HCT116 (cell line): ENCODE measurements around the gene KAZN. TPM values are rescaled to one million over a fixed set of nuclear protein-coding genes. Genes with fewer than 3 reads are reported as not detected.

Experiments
- ATAC-seq: fragments of 200-7000 bp; cut with Tn5 transposase; 2 replicates; pipeline ENCODE4 v1.9.1; 2020; ENCODE audit warnings: mild to moderate bottlenecking, moderate library complexity
- BruUV-seq: library from RNA; stranded (reverse); fragments of 400-500 nt; replicated peaks from 2 replicates; lab custom pipeline; 2021; lab: Mats Ljungman, UMichigan
- CTCF ChIA-PET: fragments of 300-600 bp; sonication (Branson Sonifier 250); formaldehyde crosslinking; loops from one replicate; lab custom pipeline; 2021; ENCODE audit warnings: antibody characterized with exemption; lab: Charles Lee
- POLR2A ChIA-PET: fragments of 300-600, 350-600 bp; sonication (Branson Sonifier 250); formaldehyde crosslinking; loops from one replicate; lab custom pipeline; 2021; ENCODE audit warnings: antibody characterized with exemption; lab: Charles Lee
- RAD21 ChIA-PET, 2 experiments: fragments of 300-600 bp; sonication (Branson Sonifier 250); formaldehyde crosslinking; loops; one replicate each; lab custom pipeline; 2023; ENCODE audit warnings: low total read pairs in 2 of 2; ENCODE audit not compliant: uncharacterized antibody in 2 of 2, unreplicated experiment in 2 of 2, low non-redundant PET in 1 of 2; lab: Charles Lee
- DNase-seq: peaks from one replicate; pipeline ENCODE4 v3.0.0-alpha.2; 2010; ENCODE audit warnings: low read depth, low spot score
- H2AFZ ChIP-seq: fragments of 200-600 bp; shearing (Covaris generic), sonication (generic); 2 replicates; pipeline ENCODE4 v1.6.1; 2017; ENCODE audit warnings: low read depth, mixed run types, mixed read lengths, antibody characterized with exemption, low read length; ENCODE audit not compliant: poor library complexity, severe bottlenecking
- H3K27ac ChIP-seq: 2 replicates; pipeline ENCODE4 v1.5.1; 2012; ENCODE audit warnings: low read depth, low read length
- H3K27me3 ChIP-seq: fragments of 200-600 bp; sonication (generic); 2 replicates; pipeline ENCODE4 v1.6.1; 2016; ENCODE audit warnings: mixed run types, low read length, mixed read lengths; ENCODE audit not compliant: insufficient read depth
- H3K36me3 ChIP-seq, 2 experiments: fragments of 200-500 bp in 1 of 2; fragments of 200-600 bp in 1 of 2; sonication (Bioruptor generic) in 1 of 2; sonication (generic) in 1 of 2; 2 replicates each; pipeline versions ENCODE4 v1.5.1 to v1.6.1; 2014 to 2016; ENCODE audit warnings: low read length in 2 of 2, inconsistent platforms in 1 of 2, mixed read lengths in 1 of 2, mixed run types in 1 of 2; ENCODE audit not compliant: insufficient read depth in 2 of 2, control insufficient read depth in 1 of 2
- H3K4me1 ChIP-seq, 2 experiments: fragments of 200-600 bp in 1 of 2; sonication (generic) in 1 of 2; 2 replicates each; pipeline versions ENCODE4 v1.5.1 to v1.6.1; 2012 to 2017; ENCODE audit warnings: low read length in 2 of 2, inconsistent platforms in 1 of 2, mild to moderate bottlenecking in 1 of 2, mixed read lengths in 1 of 2, mixed run types in 1 of 2, moderate library complexity in 1 of 2; ENCODE audit not compliant: insufficient read depth in 2 of 2, control insufficient read depth in 1 of 2
- H3K4me2 ChIP-seq: fragments of 200-600 bp; sonication (generic); 2 replicates; pipeline ENCODE4 v1.6.1; 2017; ENCODE audit warnings: mixed run types, low read length, mixed read lengths
- H3K4me3 ChIP-seq, 2 experiments: fragments of 200-600 bp in 1 of 2; sonication (generic) in 1 of 2; replicated peaks in 1 of 2; 2 replicates each; pipeline ENCODE4 v1.5.1; 2011 to 2016; ENCODE audit warnings: low read length in 2 of 2, control low read depth in 1 of 2, low read depth in 1 of 2, mild to moderate bottlenecking in 1 of 2, mixed read lengths in 1 of 2, mixed run types in 1 of 2
- H3K79me2 ChIP-seq: fragments of 200-600 bp; sonication (generic); 2 replicates; pipeline ENCODE4 v1.6.1; 2017; ENCODE audit warnings: mild to moderate bottlenecking, mixed run types, low read length, moderate library complexity, mixed read lengths; ENCODE audit not compliant: insufficient read depth
- H3K9ac ChIP-seq: fragments of 200-600 bp; sonication (generic); 2 replicates; pipeline ENCODE4 v1.6.1; 2016; ENCODE audit warnings: low read length, mixed read lengths
- H3K9me2 ChIP-seq: fragments of 200-600 bp; sonication (generic), shearing (Covaris generic); 2 replicates; pipeline ENCODE4 v1.6.1; 2017; ENCODE audit warnings: mixed run types, mild to moderate bottlenecking, moderate library complexity; ENCODE audit not compliant: insufficient read depth
- H3K9me3 ChIP-seq, 2 experiments: fragments of 200-500 bp in 1 of 2; fragments of 200-600 bp in 1 of 2; sonication (Bioruptor generic) in 1 of 2; sonication (generic) in 1 of 2; 2 replicates each; pipeline ENCODE4 v1.6.1; 2014 to 2017; ENCODE audit warnings: low read length in 2 of 2, mixed read lengths in 2 of 2, inconsistent platforms in 1 of 2, low read depth in 1 of 2, mild to moderate bottlenecking in 1 of 2, mixed run types in 1 of 2, moderate library complexity in 1 of 2; ENCODE audit not compliant: control insufficient read depth in 1 of 2, insufficient read depth in 1 of 2
- H4K20me1 ChIP-seq: fragments of 200-600 bp; sonication (generic), shearing (Covaris generic); 2 replicates; pipeline ENCODE4 v1.6.1; 2017; ENCODE audit warnings: mixed run types, mild to moderate bottlenecking, moderate library complexity; ENCODE audit not compliant: insufficient read depth
- ATF3 ChIP-seq: IDR thresholded peaks from 2 replicates; pipeline ENCODE4 v1.6.1; 2012
- CBX3 ChIP-seq: IDR thresholded peaks from 2 replicates; pipeline ENCODE4 v1.6.1; 2012; ENCODE audit warnings: low read depth
- CEBPB ChIP-seq: IDR thresholded peaks from 2 replicates; pipeline ENCODE4 v1.6.1; 2012; ENCODE audit warnings: low read depth
- CTCF ChIP-seq, 3 experiments: fragments of 200-600 bp in 1 of 3; sonication (generic) in 1 of 3; IDR thresholded peaks in 2 of 3; conservative IDR thresholded peaks in 1 of 3; 2 replicates each; pipeline ENCODE4 v1.5.1; 2012 to 2017; ENCODE audit warnings: low read depth in 2 of 3, low read length in 2 of 3, antibody characterized with exemption in 1 of 3, borderline replicate concordance in 1 of 3, control low read depth in 1 of 3, mild to moderate bottlenecking in 1 of 3, mixed read lengths in 1 of 3, mixed run types in 1 of 3, moderate library complexity in 1 of 3; ENCODE audit not compliant: insufficient read depth in 1 of 3
- EGR1 ChIP-seq: IDR thresholded peaks from 2 replicates; pipeline ENCODE4 v1.6.1; 2012; ENCODE audit warnings: low read depth
- ELF1 ChIP-seq: IDR thresholded peaks from 2 replicates; pipeline ENCODE4 v1.6.1; 2012; ENCODE audit warnings: low read depth, borderline replicate concordance
- EZH2 ChIP-seq: fragments of 200-600 bp; sonication (generic); IDR thresholded peaks from 2 replicates; pipeline ENCODE4 v1.6.1; 2017; ENCODE audit warnings: antibody characterized with exemption, mixed run types
- EZH2phosphoT487 ChIP-seq: fragments of 200-600 bp; IDR thresholded peaks from 2 replicates; pipeline ENCODE4 v1.6.1; 2018; ENCODE audit warnings: antibody characterized with exemption, borderline replicate concordance
- FOSL1 ChIP-seq: IDR thresholded peaks from 2 replicates; pipeline ENCODE4 v1.6.1; 2012; ENCODE audit warnings: low read depth
- JUND ChIP-seq: IDR thresholded peaks from 2 replicates; pipeline ENCODE4 v1.6.1; 2012
- POLR2AphosphoS5 ChIP-seq: IDR thresholded peaks from 2 replicates; pipeline ENCODE4 v1.6.1; 2011; ENCODE audit warnings: mild to moderate bottlenecking, low read depth, low read length, moderate library complexity
- SRF ChIP-seq: IDR thresholded peaks from 2 replicates; pipeline ENCODE4 v1.6.1; 2012; ENCODE audit warnings: low read depth
- TCF7L2 ChIP-seq: IDR thresholded peaks from 2 replicates; pipeline ENCODE4 v1.7.0; 2011; ENCODE audit warnings: borderline replicate concordance, inconsistent platforms; ENCODE audit not compliant: insufficient read depth, insufficient read length; ENCODE audit errors: extremely low read depth
- YY1 ChIP-seq: IDR thresholded peaks from 2 replicates; pipeline ENCODE4 v1.6.1; 2011; ENCODE audit warnings: low read length, low read depth, moderate library complexity, mild to moderate bottlenecking; ENCODE audit not compliant: insufficient replicate concordance; ENCODE audit errors: extremely low read depth
- intact Hi-C: fragments of 100-400 bp; cut with micrococcal nuclease; formaldehyde crosslinking; loops from 2 replicates; pipeline ENCODE4 v1.10.0; 2022
- total RNA-seq: library from RNA; stranded (reverse); gene quantifications from one replicate; pipeline ENCODE4 v1.2.1, GENCODE V29; 2021; ENCODE audit not compliant: unreplicated experiment
- TF ChIP-seq, protein P1 (sequence below): IDR thresholded peaks from 2 replicates; pipeline ENCODE4 v1.6.1; 2012
- TF ChIP-seq, protein P2 (sequence below): IDR thresholded peaks from 2 replicates; pipeline ENCODE4 v1.6.1; 2011; ENCODE audit warnings: mild to moderate bottlenecking, low read length, moderate library complexity; ENCODE audit not compliant: insufficient replicate concordance; ENCODE audit errors: extremely low read depth

Gene KAZN
- total RNA-seq, 1 experiment from 2014 or later = 13.4 TPM

- no peak overlapping the region for H3K27ac ChIP-seq
- ChIA-PET RAD21 (no interaction called here), POLR2A (no interaction called here), CTCF (no interaction called here)
- intact Hi-C loops = loop anchor here (5.0 kb wide), 1 partner anchor 1128 kb away; no protein-coding TSS in a partner anchor
- no peaks in the 10 kb centered on the region for H4K20me1 ChIP-seq
- DNase-seq (no peak), ATAC-seq (no peak)
- H3K4me2 ChIP-seq = no peak overlapping the region
- peaks cover 7 to 10% of the 10 kb centered on the region in 2 experiments for H3K4me1 ChIP-seq
- H3K4me3 ChIP-seq = no peak overlapping the region
- no peaks in the 10 kb centered on the region for H3K79me2 ChIP-seq
- TF ChIP-seq POLR2AphosphoS5 (no peak), YY1 (no peak), ELF1 (no peak), EGR1 (no peak), FOSL1 (no peak), EZH2 (no peak), CTCF (IDR thresholded peaks at IDR 0.05 in 2 of 3, conservative IDR thresholded peaks at IDR 0.05 in 1 of 3; ENCODE audit: borderline replicate concordance in 1 of 3, insufficient read depth in 1 of 3, low read depth in 2 of 3, low read length in 2 of 3) (no peak), SRF (no peak), ATF3 (no peak), JUND (no peak), CEBPB (no peak), EZH2phosphoT487 (no peak), TCF7L2 (no peak), CBX3 (no peak)
- TF ChIP-seq, protein P1, sequence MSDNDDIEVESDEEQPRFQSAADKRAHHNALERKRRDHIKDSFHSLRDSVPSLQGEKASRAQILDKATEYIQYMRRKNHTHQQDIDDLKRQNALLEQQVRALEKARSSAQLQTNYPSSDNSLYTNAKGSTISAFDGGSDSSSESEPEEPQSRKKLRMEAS = no peak
- TF ChIP-seq, protein P2, sequence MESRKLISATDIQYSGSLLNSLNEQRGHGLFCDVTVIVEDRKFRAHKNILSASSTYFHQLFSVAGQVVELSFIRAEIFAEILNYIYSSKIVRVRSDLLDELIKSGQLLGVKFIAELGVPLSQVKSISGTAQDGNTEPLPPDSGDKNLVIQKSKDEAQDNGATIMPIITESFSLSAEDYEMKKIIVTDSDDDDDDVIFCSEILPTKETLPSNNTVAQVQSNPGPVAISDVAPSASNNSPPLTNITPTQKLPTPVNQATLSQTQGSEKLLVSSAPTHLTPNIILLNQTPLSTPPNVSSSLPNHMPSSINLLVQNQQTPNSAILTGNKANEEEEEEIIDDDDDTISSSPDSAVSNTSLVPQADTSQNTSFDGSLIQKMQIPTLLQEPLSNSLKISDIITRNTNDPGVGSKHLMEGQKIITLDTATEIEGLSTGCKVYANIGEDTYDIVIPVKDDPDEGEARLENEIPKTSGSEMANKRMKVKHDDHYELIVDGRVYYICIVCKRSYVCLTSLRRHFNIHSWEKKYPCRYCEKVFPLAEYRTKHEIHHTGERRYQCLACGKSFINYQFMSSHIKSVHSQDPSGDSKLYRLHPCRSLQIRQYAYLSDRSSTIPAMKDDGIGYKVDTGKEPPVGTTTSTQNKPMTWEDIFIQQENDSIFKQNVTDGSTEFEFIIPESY = no peak
- no peaks in the 10 kb centered on the region for H3K9me2 ChIP-seq
- no peak overlapping the region for H2AFZ ChIP-seq
- no peaks in the 10 kb centered on the region for H3K36me3 ChIP-seq
- H3K9me3 ChIP-seq = no peaks in the 10 kb centered on the region
- BruUV-seq = no TSS peak
- H3K9ac ChIP-seq = no peak overlapping the region
- H3K27me3 ChIP-seq = no peaks in the 10 kb centered on the region
Observed at GRCh38 chr1:15095496-15095875, 497.0 kb downstream of the KAZN start.
